ENCODE measurements around the gene MEF2C.

GRCh38 chr5:88845081-88845697, 37.8 kb downstream of the MEF2C start:
- TF ChIP-seq EZH2 (IDR thresholded peaks at IDR 0.05; ENCODE audit: insufficient read depth, poor library complexity, severe bottlenecking) (no peak), EZH2phosphoT487 (IDR thresholded peaks at IDR 0.05; ENCODE audit: insufficient read depth, low read depth) (no peak)

Data from GM23248 (cell line).